Keratinocyte (primary cell): ENCODE data around the gene WDR35. TPM values are rescaled to one million over a fixed set of nuclear protein-coding genes. Genes with fewer than 3 reads are reported as not detected.
A peak's percentile ranks its signal among the peaks of the same experiment; 100 is the strongest.

Experiments
- DNase-seq: peaks from one replicate; pipeline ENCODE4 v3.0.0-alpha.2; 2011; ENCODE audit warnings: low read depth, missing footprints, low spot score
- FAIRE-seq: peaks from 2 replicates; lab custom pipeline; 2011; peaks lifted over from hg19 to GRCh38; lab: Jason Lieb, UNC
- H2AFZ ChIP-seq: 2 replicates; pipeline ENCODE4 v1.6.0; 2012; ENCODE audit warnings: low read length, control low read depth, inconsistent platforms; ENCODE audit not compliant: control insufficient read depth
- H3K27ac ChIP-seq: 2 replicates; pipeline ENCODE4 v1.5.1; 2011; ENCODE audit warnings: low read length; ENCODE audit not compliant: control insufficient read depth, insufficient read depth
- H3K27me3 ChIP-seq: 3 replicates; pipeline ENCODE4 v1.6.0; 2011; ENCODE audit warnings: low read length; ENCODE audit not compliant: control insufficient read depth, insufficient read depth; ENCODE audit errors: extremely low read depth
- H3K36me3 ChIP-seq, 2 experiments: 2 replicates in 1 of 2; 3 replicates in 1 of 2; pipeline ENCODE4 v1.5.1; 2011; ENCODE audit warnings: low read length in 2 of 2, mild to moderate bottlenecking in 1 of 2; ENCODE audit not compliant: control insufficient read depth in 2 of 2, insufficient read depth in 2 of 2; ENCODE audit errors: extremely low read depth in 1 of 2
- H3K4me1 ChIP-seq: 3 replicates; pipeline ENCODE4 v1.5.1; 2011; ENCODE audit warnings: low read length; ENCODE audit not compliant: control insufficient read depth, insufficient read depth; ENCODE audit errors: extremely low read depth
- H3K4me2 ChIP-seq: 3 replicates; pipeline ENCODE4 v1.6.0; 2011; ENCODE audit warnings: low read depth, low read length; ENCODE audit not compliant: control insufficient read depth, insufficient read depth; ENCODE audit errors: extremely low read depth
- H3K4me3 ChIP-seq, 3 experiments: fragments of 200-600 bp in 1 of 3; sonication (generic) in 1 of 3; 2 replicates in 2 of 3; 3 replicates in 1 of 3; pipeline ENCODE4 v1.5.1; 2011 to 2016; ENCODE audit warnings: low read length in 3 of 3, mild to moderate bottlenecking in 3 of 3, control low read depth in 2 of 3, inconsistent platforms in 1 of 3, low read depth in 1 of 3, mixed read lengths in 1 of 3, mixed run types in 1 of 3, moderate library complexity in 1 of 3; ENCODE audit not compliant: control insufficient read depth in 2 of 3, insufficient read depth in 2 of 3; ENCODE audit errors: extremely low read depth in 1 of 3
- H3K79me2 ChIP-seq: 2 replicates; pipeline ENCODE4 v1.6.0; 2012; ENCODE audit warnings: low read length; ENCODE audit not compliant: control insufficient read depth, insufficient read depth
- H3K9ac ChIP-seq: 3 replicates; pipeline ENCODE4 v1.6.0; 2011; ENCODE audit warnings: low read length; ENCODE audit not compliant: control insufficient read depth, insufficient read depth; ENCODE audit errors: extremely low read depth
- H3K9me1 ChIP-seq: 3 replicates; pipeline ENCODE4 v1.6.0; 2011; ENCODE audit warnings: low read length; ENCODE audit not compliant: control insufficient read depth, insufficient read depth; ENCODE audit errors: extremely low read depth
- H3K9me3 ChIP-seq: 2 replicates; pipeline ENCODE4 v1.5.1; 2012; ENCODE audit warnings: low read depth, low read length; ENCODE audit not compliant: control insufficient read depth
- H4K20me1 ChIP-seq: 3 replicates; pipeline ENCODE4 v1.6.0; 2011; ENCODE audit warnings: low read length; ENCODE audit not compliant: control insufficient read depth, insufficient read depth; ENCODE audit errors: extremely low read depth
- EZH2 ChIP-seq: IDR thresholded peaks from one replicate; pipeline ENCODE4 v1.6.1; 2012; ENCODE audit warnings: inconsistent platforms, mild to moderate bottlenecking, low read length, moderate library complexity
- dilution Hi-C: fragments of 300-500 bp; cut with MboI; formaldehyde crosslinking; loops from one replicate; pipeline ENCODE4 v1.7.0; 2020; ENCODE audit warnings: low sequenced_read_pairs; ENCODE audit not compliant: extremely low pct_ligation_motif_present
- polyA plus RNA-seq, 5 experiments: library from polyadenylated mRNA; depleted of rRNA in 3 of 5; stranded (reverse) in 3 of 5; stranded (forward) in 1 of 5; unstranded in 1 of 5; fragments of >200 nt; gene quantifications; 1 replicate in 1 of 5; 2 replicates in 3 of 5; 3 replicates in 1 of 5; pipeline versions ENCODE4 v1.2.1 to v1.2.3, GENCODE V29; 2011 to 2012; ENCODE audit warnings: missing spikeins in 2 of 5, low read depth in 1 of 5, low replicate concordance in 1 of 5
- TF ChIP-seq, protein P1 (sequence below), 3 experiments: IDR thresholded peaks in 1 of 3; conservative IDR thresholded peaks in 1 of 3; optimal IDR thresholded peaks in 1 of 3; 2 replicates in 2 of 3; 3 replicates in 1 of 3; pipeline versions ENCODE3 to v1.5.1; 2011; ENCODE audit warnings: low read length in 3 of 3, mild to moderate bottlenecking in 3 of 3, moderate library complexity in 2 of 3, control low read depth in 1 of 3, inconsistent platforms in 1 of 3; ENCODE audit not compliant: insufficient read depth in 2 of 3; ENCODE audit errors: extremely low read depth in 1 of 3

WDR35 gene
- polyA plus RNA-seq, 1 donor (not counting 4 experiments of a cell fraction or from before 2014, with no cell fraction given): 8.8 TPM

DNA sequence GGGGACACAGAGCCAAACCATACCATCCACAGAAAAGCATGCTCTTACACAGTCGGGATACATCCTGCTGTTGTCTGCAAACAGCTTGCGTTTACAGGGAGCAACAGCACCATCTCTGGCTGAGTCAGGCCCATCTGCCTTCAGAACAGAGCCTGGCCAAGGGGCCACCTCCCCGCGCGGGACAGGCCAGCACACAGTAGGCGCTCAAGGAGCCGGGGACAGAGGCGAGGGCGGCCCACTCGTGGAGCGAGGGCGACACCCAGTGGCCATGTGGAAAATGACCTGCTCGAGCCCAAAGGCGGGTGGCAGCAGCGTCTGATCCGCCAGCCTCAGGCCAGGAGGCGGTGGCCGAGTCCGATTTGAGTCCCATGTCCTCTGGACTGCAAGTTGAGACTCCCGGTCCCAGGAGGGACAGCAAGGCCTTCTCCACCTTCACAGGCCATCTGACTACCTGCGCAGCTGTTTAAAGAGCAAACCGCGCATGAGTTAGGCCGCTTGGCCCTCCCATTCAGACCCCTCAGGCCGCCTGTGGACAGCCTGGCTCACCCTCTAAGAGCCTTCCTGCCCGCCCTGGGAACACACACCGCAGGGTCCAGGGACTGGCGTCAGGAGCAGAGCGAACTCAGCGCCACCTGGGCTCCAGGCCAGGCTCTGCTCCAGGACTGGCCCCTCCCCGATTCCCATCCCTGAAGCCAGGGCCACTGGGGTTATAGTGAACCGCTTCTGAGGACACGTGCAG is 126.4 kb downstream of the WDR35 start:
- no peak for TF ChIP-seq EZH2
- TF ChIP-seq, protein P1, sequence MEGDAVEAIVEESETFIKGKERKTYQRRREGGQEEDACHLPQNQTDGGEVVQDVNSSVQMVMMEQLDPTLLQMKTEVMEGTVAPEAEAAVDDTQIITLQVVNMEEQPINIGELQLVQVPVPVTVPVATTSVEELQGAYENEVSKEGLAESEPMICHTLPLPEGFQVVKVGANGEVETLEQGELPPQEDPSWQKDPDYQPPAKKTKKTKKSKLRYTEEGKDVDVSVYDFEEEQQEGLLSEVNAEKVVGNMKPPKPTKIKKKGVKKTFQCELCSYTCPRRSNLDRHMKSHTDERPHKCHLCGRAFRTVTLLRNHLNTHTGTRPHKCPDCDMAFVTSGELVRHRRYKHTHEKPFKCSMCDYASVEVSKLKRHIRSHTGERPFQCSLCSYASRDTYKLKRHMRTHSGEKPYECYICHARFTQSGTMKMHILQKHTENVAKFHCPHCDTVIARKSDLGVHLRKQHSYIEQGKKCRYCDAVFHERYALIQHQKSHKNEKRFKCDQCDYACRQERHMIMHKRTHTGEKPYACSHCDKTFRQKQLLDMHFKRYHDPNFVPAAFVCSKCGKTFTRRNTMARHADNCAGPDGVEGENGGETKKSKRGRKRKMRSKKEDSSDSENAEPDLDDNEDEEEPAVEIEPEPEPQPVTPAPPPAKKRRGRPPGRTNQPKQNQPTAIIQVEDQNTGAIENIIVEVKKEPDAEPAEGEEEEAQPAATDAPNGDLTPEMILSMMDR (optimal IDR thresholded peaks at IDR 0.05 in 1 of 3, IDR thresholded peaks at IDR 0.05 in 1 of 3, conservative IDR thresholded peaks at IDR 0.05 in 1 of 3; ENCODE audit: extremely low read depth in 1 of 3, insufficient read depth in 2 of 3, low read length in 3 of 3): peak; percentile 80 to 97 (median 95)
- H3K9me3 ChIP-seq: no peaks in the 10 kb centered on the region
- no peak for FAIRE-seq
- no peaks in the 10 kb centered on the region for H3K79me2 ChIP-seq
- dilution Hi-C loops: loop anchor here (25.0 kb wide), 1 partner anchor 501 kb away; the partner anchor contains the start of gene OSR1
- H4K20me1 ChIP-seq: no peaks in the 10 kb centered on the region
- H3K9me1 ChIP-seq: no peaks in the 10 kb centered on the region
- H3K4me1 ChIP-seq: peaks cover 11% of the 10 kb centered on the region
- no peak overlapping the region for H3K4me3 ChIP-seq
- H3K36me3 ChIP-seq: no peaks in the 10 kb centered on the region
- peak overlapping the region; percentile 48 for H3K4me2 ChIP-seq
- H2AFZ ChIP-seq: peak overlapping the region; percentile 63
- H3K27ac ChIP-seq: no peak overlapping the region
- peaks cover 7% of the 10 kb centered on the region for H3K27me3 ChIP-seq
- no peak overlapping the region for H3K9ac ChIP-seq
- no peak for DNase-seq

DNA sequence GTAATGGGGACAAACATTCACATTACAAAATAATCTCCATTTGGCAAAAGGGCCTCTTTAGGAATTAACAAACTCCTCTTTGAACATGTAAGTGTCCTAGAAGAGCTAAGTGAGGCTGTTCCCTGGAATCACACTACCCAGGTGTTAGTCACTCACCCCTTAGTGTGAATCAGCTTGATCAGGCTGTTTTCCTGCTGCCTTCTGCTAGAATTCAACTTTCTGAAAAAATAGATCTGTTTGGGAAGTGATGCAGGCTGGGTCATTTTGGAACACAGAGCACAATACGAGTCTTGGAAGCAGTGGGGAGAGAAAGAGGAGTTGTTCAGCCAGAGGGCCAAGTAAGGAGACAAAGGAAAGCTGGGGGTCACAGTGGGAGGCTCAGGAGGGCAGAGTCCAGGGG is 128.1 kb downstream of the WDR35 start:
- Histone ChIP-seq H4K20me1 (no peaks in the 10 kb centered on the region), H3K36me3 (no peaks in the 10 kb centered on the region), H3K4me2 (no peak overlapping the region), H3K9me1 (no peaks in the 10 kb centered on the region), H2AFZ (no peak overlapping the region), H3K4me1 (peaks cover 7% of the 10 kb centered on the region), H3K4me3 (no peak overlapping the region), H3K27ac (no peak overlapping the region), H3K27me3 (no peaks in the 10 kb centered on the region), H3K9ac (no peak overlapping the region), H3K79me2 (no peaks in the 10 kb centered on the region), H3K9me3 (no peaks in the 10 kb centered on the region)
- FAIRE-seq (no peak), DNase-seq (no peak)
- TF ChIP-seq EZH2: no peak
- TF ChIP-seq, protein P1 (optimal IDR thresholded peaks at IDR 0.05 in 1 of 3, IDR thresholded peaks at IDR 0.05 in 1 of 3, conservative IDR thresholded peaks at IDR 0.05 in 1 of 3; ENCODE audit: extremely low read depth in 1 of 3, insufficient read depth in 2 of 3, low read length in 3 of 3): no peak
- dilution Hi-C loops: loop anchor here (25.0 kb wide), 1 partner anchor 500 kb away; the partner anchor contains the start of gene OSR1

Other genes starting within 250 kb of the WDR35 start
- 3.7 to 7.6 TPM (median 4.8 TPM) in 3 replicates for gene TTC32, start 88.1 kb downstream of the WDR35 start, polyA plus RNA-seq
- gene MATN3, start 22.6 kb upstream of the WDR35 start, polyA plus RNA-seq: 0.81 to 2.4 TPM (median 1.4 TPM) in 3 replicates
- gene LAPTM4A, start 61.5 kb upstream of the WDR35 start, polyA plus RNA-seq: 254 to 509 TPM (median 460 TPM) in 3 replicates
- 696 to 1,073 TPM (median 1,057 TPM) in 3 replicates for gene SDC1, start 235.0 kb upstream of the WDR35 start, polyA plus RNA-seq